SU-DHL-6 (cell line): Measurements from ENCODE around the gene GRM1.

Source experiments
- H2AFZ ChIP-seq: fragments of 200-600 bp; sonication (generic); 2 replicates; pipeline ENCODE4 v1.6.1; 2014; ENCODE audit warnings: low read depth, mild to moderate bottlenecking, moderate library complexity, mixed read lengths, antibody characterized with exemption, low read length; ENCODE audit not compliant: severe bottlenecking
- H3F3A ChIP-seq: fragments of 200-600 bp; shearing (Covaris generic); 2 replicates; pipeline ENCODE4 v1.6.0; 2016; ENCODE audit warnings: antibody characterized with exemption, mild to moderate bottlenecking; ENCODE audit not compliant: insufficient read depth
- H3K27ac ChIP-seq: fragments of 200-600 bp; sonication (generic); 2 replicates; pipeline ENCODE4 v1.5.1; 2016; ENCODE audit warnings: low read depth, mild to moderate bottlenecking, low read length, moderate library complexity, mixed read lengths
- H3K27me3 ChIP-seq: fragments of 200-600 bp; sonication (generic), shearing (Covaris generic); 2 replicates; pipeline ENCODE4 v1.6.0; 2014; ENCODE audit warnings: mild to moderate bottlenecking, low read length
- H3K36me3 ChIP-seq: fragments of 200-600 bp; sonication (generic); 2 replicates; pipeline ENCODE4 v1.6.1; 2014; ENCODE audit warnings: mild to moderate bottlenecking, low read length, mixed read lengths
- H3K4me2 ChIP-seq: fragments of 300-600, 200-600 bp; shearing (Covaris generic), sonication (generic); 2 replicates; pipeline ENCODE4 v1.6.0; 2014; ENCODE audit warnings: low read length, low read depth, mild to moderate bottlenecking; ENCODE audit not compliant: poor library complexity, severe bottlenecking
- H3K4me3 ChIP-seq: fragments of 200-600 bp; sonication (generic); 2 replicates; pipeline ENCODE4 v1.5.1; 2014; ENCODE audit warnings: antibody characterized with exemption, low read length, mild to moderate bottlenecking, mixed read lengths; ENCODE audit not compliant: insufficient read depth, poor library complexity, severe bottlenecking
- H3K79me2 ChIP-seq: fragments of 200-600 bp; sonication (generic); 2 replicates; pipeline ENCODE4 v1.6.1; 2014; ENCODE audit warnings: mild to moderate bottlenecking, low read length, moderate library complexity; ENCODE audit not compliant: insufficient read depth
- H3K9ac ChIP-seq: fragments of 200-600 bp; sonication (generic); 2 replicates; pipeline ENCODE4 v1.7.0; 2014; ENCODE audit warnings: mild to moderate bottlenecking, low read length
- H3K9me2 ChIP-seq: fragments of 200-600 bp; sonication (generic); replicated peaks from 2 replicates; pipeline ENCODE4 v1.6.1; 2014; ENCODE audit warnings: low read length; ENCODE audit not compliant: insufficient read depth
- H3K9me3 ChIP-seq: fragments of 200-600 bp; sonication (generic); 2 replicates; pipeline ENCODE4 v1.6.1; 2014; ENCODE audit warnings: low read length, mixed read lengths; ENCODE audit not compliant: insufficient read depth
- H4K20me1 ChIP-seq: fragments of 200-600 bp; sonication (generic); 2 replicates; pipeline ENCODE4 v1.6.1; 2014; ENCODE audit warnings: low read depth, mild to moderate bottlenecking, antibody characterized with exemption, low read length, moderate library complexity, mixed read lengths
- CTCF ChIP-seq: fragments of 200-600 bp; sonication (generic); IDR thresholded peaks from one replicate; pipeline ENCODE4 v1.5.1; 2017; ENCODE audit warnings: antibody characterized with exemption, mild to moderate bottlenecking, low read length, moderate library complexity; ENCODE audit not compliant: insufficient read depth, poor library complexity, severe bottlenecking
- EZH2phosphoT487 ChIP-seq: fragments of 200-600 bp; sonication (generic), shearing (Covaris generic); conservative IDR thresholded peaks from 2 replicates; pipeline ENCODE4 v1.6.1; 2018; ENCODE audit warnings: mild to moderate bottlenecking, antibody characterized with exemption, low read length, moderate library complexity, mixed read lengths

The GRM1 gene

GRCh38 chr6:146352163-146352562 is 323.3 kb downstream of the GRM1 start:
- H3K9me2 ChIP-seq = no peaks in the 10 kb centered on the region
- H3K9ac ChIP-seq = no peak overlapping the region
- no peaks in the 10 kb centered on the region for H3F3A ChIP-seq
- H4K20me1 ChIP-seq = no peaks in the 10 kb centered on the region
- H2AFZ ChIP-seq = no peak overlapping the region
- H3K36me3 ChIP-seq = no peaks in the 10 kb centered on the region
- H3K4me2 ChIP-seq = no peak overlapping the region
- no peaks in the 10 kb centered on the region for H3K27me3 ChIP-seq
- no peak overlapping the region for H3K4me3 ChIP-seq
- no peak overlapping the region for H3K27ac ChIP-seq
- H3K79me2 ChIP-seq = no peaks in the 10 kb centered on the region
- H3K9me3 ChIP-seq = no peaks in the 10 kb centered on the region
- TF ChIP-seq EZH2phosphoT487 = no peak
- TF ChIP-seq CTCF = no peak

GRCh38 chr6:146354451-146354850 is 325.6 kb downstream of the GRM1 start:
- H3K27me3 ChIP-seq = no peaks in the 10 kb centered on the region
- no peak overlapping the region for H3K4me2 ChIP-seq
- TF ChIP-seq CTCF = no peak
- TF ChIP-seq EZH2phosphoT487 = no peak
- no peaks in the 10 kb centered on the region for H4K20me1 ChIP-seq
- no peaks in the 10 kb centered on the region for H3K79me2 ChIP-seq
- no peaks in the 10 kb centered on the region for H3K9me3 ChIP-seq
- no peaks in the 10 kb centered on the region for H3K9me2 ChIP-seq
- H3K36me3 ChIP-seq = no peaks in the 10 kb centered on the region
- H3K9ac ChIP-seq = no peak overlapping the region
- no peak overlapping the region for H3K4me3 ChIP-seq
- H3F3A ChIP-seq = no peaks in the 10 kb centered on the region
- no peak overlapping the region for H3K27ac ChIP-seq
- H2AFZ ChIP-seq = no peak overlapping the region

- H4K20me1 ChIP-seq = no peaks in the 10 kb centered on the region
- H3K27ac ChIP-seq = no peak overlapping the region
- no peak overlapping the region for H3K4me2 ChIP-seq
- H3K9me3 ChIP-seq = no peaks in the 10 kb centered on the region
- TF ChIP-seq EZH2phosphoT487 (no peak), CTCF (no peak)
- no peaks in the 10 kb centered on the region for H3K9me2 ChIP-seq
- no peaks in the 10 kb centered on the region for H3F3A ChIP-seq
- no peaks in the 10 kb centered on the region for H3K36me3 ChIP-seq
- no peaks in the 10 kb centered on the region for H3K27me3 ChIP-seq
- H3K4me3 ChIP-seq = no peak overlapping the region
- H2AFZ ChIP-seq = no peak overlapping the region
- H3K9ac ChIP-seq = no peak overlapping the region
- no peaks in the 10 kb centered on the region for H3K79me2 ChIP-seq
These were observed 326.7 kb downstream of the GRM1 start for GRCh38 chr6:146355521-146356100.
